22Rv1 (cell line): Measurements from ENCODE around the gene C3orf20.

Source experiments
- ZFX ChIP-seq: fragments of 450-650 bp; IDR thresholded peaks from 2 replicates; pipeline ENCODE4 v1.6.1; 2017; ENCODE audit warnings: antibody characterized with exemption, borderline replicate concordance
- TF ChIP-seq, protein P1 (sequence below): fragments of 450-650 bp; IDR thresholded peaks from 2 replicates; pipeline ENCODE4 v1.5.1; 2017; ENCODE audit warnings: mild to moderate bottlenecking

DNA sequence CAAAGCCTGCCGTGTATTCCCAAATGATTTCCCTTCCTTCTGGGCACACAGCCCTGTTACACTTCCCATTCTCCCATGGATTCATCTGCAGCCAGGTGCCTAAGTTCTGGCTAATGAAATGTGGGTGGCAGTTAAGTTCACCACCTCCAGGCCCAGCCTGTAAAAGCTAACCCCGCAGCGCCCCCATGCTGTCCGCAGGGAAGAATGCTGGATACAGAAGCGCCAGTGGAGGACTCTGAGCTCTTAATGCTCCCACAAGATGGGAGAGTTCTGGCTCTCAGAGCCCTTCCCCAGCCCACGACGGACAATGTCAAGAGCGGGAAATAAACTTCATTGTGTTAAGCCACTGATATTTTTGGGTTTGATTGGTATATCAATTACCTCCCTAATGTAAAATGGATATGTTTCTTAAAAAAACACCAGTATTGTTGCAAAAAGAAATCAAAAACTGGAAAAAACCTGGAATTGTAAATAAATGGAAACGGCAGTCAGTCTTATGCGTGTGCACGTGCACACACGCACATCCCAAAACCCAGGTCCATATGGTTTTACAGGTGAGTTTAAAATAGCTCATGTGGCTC lies 106.1 kb downstream of the C3orf20 start:
- TF ChIP-seq, protein P1, sequence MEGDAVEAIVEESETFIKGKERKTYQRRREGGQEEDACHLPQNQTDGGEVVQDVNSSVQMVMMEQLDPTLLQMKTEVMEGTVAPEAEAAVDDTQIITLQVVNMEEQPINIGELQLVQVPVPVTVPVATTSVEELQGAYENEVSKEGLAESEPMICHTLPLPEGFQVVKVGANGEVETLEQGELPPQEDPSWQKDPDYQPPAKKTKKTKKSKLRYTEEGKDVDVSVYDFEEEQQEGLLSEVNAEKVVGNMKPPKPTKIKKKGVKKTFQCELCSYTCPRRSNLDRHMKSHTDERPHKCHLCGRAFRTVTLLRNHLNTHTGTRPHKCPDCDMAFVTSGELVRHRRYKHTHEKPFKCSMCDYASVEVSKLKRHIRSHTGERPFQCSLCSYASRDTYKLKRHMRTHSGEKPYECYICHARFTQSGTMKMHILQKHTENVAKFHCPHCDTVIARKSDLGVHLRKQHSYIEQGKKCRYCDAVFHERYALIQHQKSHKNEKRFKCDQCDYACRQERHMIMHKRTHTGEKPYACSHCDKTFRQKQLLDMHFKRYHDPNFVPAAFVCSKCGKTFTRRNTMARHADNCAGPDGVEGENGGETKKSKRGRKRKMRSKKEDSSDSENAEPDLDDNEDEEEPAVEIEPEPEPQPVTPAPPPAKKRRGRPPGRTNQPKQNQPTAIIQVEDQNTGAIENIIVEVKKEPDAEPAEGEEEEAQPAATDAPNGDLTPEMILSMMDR: peak; percentile 59
- TF ChIP-seq ZFX: no peak
